Hematopoietic multipotent progenitor cell treated with erythropoietin and hydrocortisone succinate and interleukin-3 and kit ligand, for 17 days (in vitro differentiated cells): Measurements from ENCODE around the gene RIOX2.
"Not testable (repeated sequence)": the region's sequence is repeated elsewhere in the genome, so short reads cannot be mapped to it uniquely, and the experiment has no call there.

ENCODE experiments used
- DNase-seq: peaks from one replicate; pipeline ENCODE4 v3.0.0-alpha.2; 2015; ENCODE audit warnings: low spot score

RIOX2 gene

GRCh38 chr3:97911459-97911858, 60.8 kb downstream of the RIOX2 start:
- no peak for DNase-seq

- no peak for DNase-seq
These were observed 61.3 kb downstream of the RIOX2 start for GRCh38 chr3:97910931-97911351.

- DNase-seq, result not testable (repeated sequence)
These were observed 61.9 kb downstream of the RIOX2 start for GRCh38 chr3:97910236-97910831.

DNA sequence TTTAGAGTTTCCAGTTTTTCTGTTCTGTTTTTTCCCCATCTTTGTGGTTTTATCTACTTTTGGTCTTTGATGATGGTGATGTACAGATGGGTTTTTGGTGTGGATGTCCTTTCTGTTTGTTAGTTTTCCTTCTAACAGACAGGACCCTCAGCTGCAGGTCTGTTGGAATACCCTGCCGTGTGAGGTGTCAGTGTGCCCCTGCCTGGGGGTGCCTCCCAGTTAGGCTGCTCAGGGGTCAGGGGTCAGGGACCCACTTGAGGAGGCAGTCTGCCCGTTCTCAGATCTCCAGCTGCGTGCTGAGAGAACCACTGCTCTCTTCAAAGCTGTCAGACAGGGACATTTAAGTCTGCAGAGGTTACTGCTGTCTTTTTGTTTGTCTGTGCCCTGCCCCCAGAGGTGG, 62.4 kb downstream of the RIOX2 start:
- DNase-seq, result not testable (repeated sequence)

DNA sequence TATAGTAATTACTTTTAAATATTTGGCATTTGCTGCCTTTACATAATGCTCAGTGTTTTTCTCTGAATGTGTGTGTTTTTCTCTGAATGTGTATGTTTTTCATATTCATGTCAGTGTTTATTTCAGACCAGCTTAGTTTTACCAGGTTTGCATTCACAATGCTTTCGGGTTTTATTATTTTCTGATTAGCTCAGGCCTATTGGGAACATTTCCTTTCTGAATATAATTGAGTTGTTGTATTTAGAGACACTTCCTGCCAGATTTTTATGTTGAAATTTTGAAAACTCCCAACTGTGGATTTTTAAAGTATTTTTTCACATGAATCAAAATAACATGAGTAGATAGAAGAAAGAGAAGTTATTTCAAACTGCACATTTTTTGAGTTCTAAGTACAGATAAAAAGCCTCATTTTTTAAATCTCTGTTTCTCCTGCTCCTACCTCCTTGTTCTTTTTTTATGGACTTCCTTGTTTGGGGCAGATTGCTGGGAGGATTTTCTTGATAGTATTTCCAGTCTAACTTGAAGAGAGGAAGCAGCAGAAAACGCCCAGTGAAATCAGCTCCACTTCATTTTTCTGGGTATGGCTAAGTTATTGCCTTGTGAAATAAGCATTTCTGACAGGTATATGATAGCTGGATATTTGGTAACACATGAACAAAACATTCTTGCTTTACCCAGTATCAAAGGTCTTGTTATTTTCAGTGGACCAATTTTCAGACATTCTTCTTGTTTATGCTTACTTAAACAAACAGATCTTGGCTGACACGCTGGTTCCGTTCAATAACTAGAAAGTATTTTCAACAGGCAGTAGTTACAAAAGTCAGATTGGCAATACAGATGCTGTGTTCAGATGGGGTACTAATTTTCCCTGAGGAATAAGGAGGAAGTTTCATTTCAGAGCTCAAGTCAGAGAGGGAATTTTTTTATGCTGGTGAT, 70.7 kb downstream of the RIOX2 start:
- no peak for DNase-seq

- DNase-seq, result no peak
These were observed 72.9 kb downstream of the RIOX2 start for GRCh38 chr3:97899331-97899730.

DNA sequence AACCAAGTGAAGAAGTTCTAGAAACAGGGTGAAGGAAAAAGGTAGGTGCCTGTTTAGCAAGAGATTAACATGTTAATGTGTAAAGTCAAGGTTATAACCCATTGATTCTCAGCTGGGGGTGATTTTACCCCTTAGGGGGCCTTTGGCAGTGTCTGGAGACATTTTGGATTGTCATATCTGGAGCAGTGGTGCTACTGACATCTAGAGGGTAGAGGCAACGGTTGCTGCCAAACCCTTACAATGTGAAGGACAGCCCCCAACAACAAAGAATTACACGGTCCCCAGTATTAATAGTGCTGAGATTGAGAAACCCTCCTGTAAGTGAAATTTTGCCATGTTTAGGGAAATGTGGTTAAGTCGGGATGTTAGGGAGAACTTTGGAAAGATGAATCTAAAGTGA, 75.7 kb downstream of the RIOX2 start:
- no peak for DNase-seq

GRCh38 chr3:97896129-97896528, 76.1 kb downstream of the RIOX2 start:
- no peak for DNase-seq

DNA sequence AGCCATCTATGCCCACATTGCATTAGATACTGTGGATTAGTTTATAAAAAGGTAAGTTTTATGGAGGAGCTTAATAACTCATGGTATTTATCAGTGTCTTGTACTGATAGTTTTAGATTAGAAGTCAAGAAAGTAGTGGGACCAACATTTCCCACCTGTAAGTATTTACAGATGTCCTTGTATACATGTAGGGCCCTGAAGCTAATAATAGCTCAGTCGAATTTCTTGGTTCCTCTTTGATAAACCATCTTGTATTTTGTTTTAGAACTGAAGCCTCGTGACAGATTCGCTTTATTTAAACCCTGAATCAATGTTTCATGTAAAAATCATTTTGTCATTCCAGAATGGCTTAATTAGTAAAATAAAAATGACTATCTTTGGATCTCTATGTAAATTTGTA, 77.0 kb downstream of the RIOX2 start:
- no peak for DNase-seq

- DNase-seq, result no peak
These were observed 79.4 kb downstream of the RIOX2 start for GRCh38 chr3:97892852-97893251.
